PC-9 (cell line): Measurements from ENCODE around the gene CHST7. TPM values are rescaled to one million over a fixed set of nuclear protein-coding genes. Genes with fewer than 3 reads are reported as not detected.

Experiments used
- BruUV-seq: library from RNA; stranded (reverse); fragments of 400-500 nt; replicated peaks from 2 replicates; lab custom pipeline; 2021; lab: Mats Ljungman, UMichigan
- CTCF ChIA-PET: fragments of 300-600 bp; sonication (Branson Sonifier 250); formaldehyde crosslinking; loops from one replicate; lab custom pipeline; 2022; ENCODE audit warnings: antibody characterized with exemption; lab: Charles Lee
- POLR2A ChIA-PET: fragments of 300-600 bp; sonication (Branson Sonifier 250); formaldehyde crosslinking; loops from one replicate; lab custom pipeline; 2022; ENCODE audit warnings: antibody characterized with exemption; ENCODE audit not compliant: unreplicated experiment; lab: Charles Lee
- DNase-seq, 2 experiments: peaks; one replicate each; pipeline versions ENCODE4 v3.0.0 to v3.0.0-alpha.2; 2015 to 2022; ENCODE audit warnings: mixed read lengths in 1 of 2
- H2AFZ ChIP-seq: fragments of 200-600 bp; sonication (generic); 2 replicates; pipeline ENCODE4 v1.8.1; 2017; ENCODE audit warnings: antibody characterized with exemption
- H3F3A ChIP-seq: fragments of 200-600 bp; sonication (generic); 2 replicates; pipeline ENCODE4 v1.8.1; 2017; ENCODE audit warnings: antibody characterized with exemption, mild to moderate bottlenecking, low read depth; ENCODE audit not compliant: insufficient read depth
- H3K27ac ChIP-seq: fragments of 200-600 bp; sonication (generic); 2 replicates; pipeline ENCODE4 v1.6.1; 2016; ENCODE audit warnings: mixed run types
- H3K27me3 ChIP-seq: fragments of 200-600 bp; sonication (generic); 2 replicates; pipeline ENCODE4 v1.6.1; 2016; ENCODE audit warnings: low read depth, mixed run types; ENCODE audit not compliant: insufficient read depth
- H3K36me3 ChIP-seq: fragments of 200-600 bp; sonication (generic); 2 replicates; pipeline ENCODE4 v1.6.1; 2016; ENCODE audit warnings: low read depth, mixed run types
- H3K4me1 ChIP-seq: fragments of 200-600 bp; sonication (generic); replicated peaks from 2 replicates; pipeline ENCODE4 v1.6.1; 2016; ENCODE audit warnings: mixed run types; ENCODE audit not compliant: insufficient read depth
- H3K4me2 ChIP-seq: fragments of 200-600 bp; sonication (generic); 2 replicates; pipeline ENCODE4 v1.6.1; 2017; ENCODE audit warnings: mixed run types
- H3K4me3 ChIP-seq: fragments of 200-600 bp; sonication (generic); 2 replicates; pipeline ENCODE4 v1.6.1; 2016; ENCODE audit warnings: mixed run types
- H3K79me2 ChIP-seq: fragments of 200-600 bp; sonication (generic); 2 replicates; pipeline ENCODE4 v1.6.1; 2017; ENCODE audit warnings: low read depth, mixed run types
- H3K9me2 ChIP-seq: fragments of 200-600 bp; sonication (generic); 2 replicates; pipeline ENCODE4 v1.8.1; 2017; ENCODE audit warnings: mild to moderate bottlenecking; ENCODE audit not compliant: insufficient read depth
- H3K9me3 ChIP-seq: fragments of 200-600 bp; sonication (generic); 2 replicates; pipeline ENCODE4 v1.8.1; 2016; ENCODE audit warnings: low read depth; ENCODE audit not compliant: insufficient read depth
- H4K20me1 ChIP-seq: fragments of 200-600 bp; sonication (generic); 2 replicates; pipeline ENCODE4 v1.8.1; 2017; ENCODE audit not compliant: insufficient read depth
- CTCF ChIP-seq: fragments of 200-600 bp; sonication (generic); conservative IDR thresholded peaks from 2 replicates; pipeline ENCODE4 v1.6.1; 2017; ENCODE audit warnings: mixed run types, antibody characterized with exemption, mild to moderate bottlenecking, moderate library complexity
- EZH2 ChIP-seq: fragments of 200-600 bp; sonication (generic); IDR thresholded peaks from 2 replicates; pipeline ENCODE4 v1.8.0; 2017; ENCODE audit warnings: antibody characterized with exemption, low read depth
- intact Hi-C: fragments of 100-400 bp; cut with micrococcal nuclease; formaldehyde crosslinking; loops from one replicate; pipeline ENCODE4 v1.10.0; 2022; ENCODE audit not compliant: unreplicated experiment
- total RNA-seq: library from RNA; stranded (reverse); gene quantifications from 2 replicates; pipeline ENCODE4 v1.2.3, GENCODE V29; 2021

Gene CHST7
- total RNA-seq, 1 experiment from 2014 or later = 0.94 TPM

- H3K9me3 ChIP-seq = no peaks in the 10 kb centered on the region
- no peaks in the 10 kb centered on the region for H4K20me1 ChIP-seq
- no peaks in the 10 kb centered on the region for H3K9me2 ChIP-seq
- POLR2A ChIA-PET = no interaction called here
- no TSS peak for BruUV-seq
- intact Hi-C loops = no loop called here
- H3K4me1 ChIP-seq = no peaks in the 10 kb centered on the region
- no peaks in the 10 kb centered on the region for H3K79me2 ChIP-seq
- H3K27me3 ChIP-seq = no peaks in the 10 kb centered on the region
- no peak overlapping the region for H3K4me3 ChIP-seq
- no peak for TF ChIP-seq EZH2
- no peak for TF ChIP-seq CTCF
- CTCF ChIA-PET = no interaction called here
- no peaks in the 10 kb centered on the region for H3K36me3 ChIP-seq
- H2AFZ ChIP-seq = no peak overlapping the region
- DNase-seq = no peak
- H3K27ac ChIP-seq = no peak overlapping the region
- no peaks in the 10 kb centered on the region for H3F3A ChIP-seq
- no peak overlapping the region for H3K4me2 ChIP-seq
Measured at GRCh38 chrX:46643636-46644035, 70.1 kb downstream of the CHST7 start.

GRCh38 chrX:46645614-46646013, 72.0 kb downstream of the CHST7 start:
- H3K4me1 ChIP-seq = no peaks in the 10 kb centered on the region
- H3K4me2 ChIP-seq = no peak overlapping the region
- no peaks in the 10 kb centered on the region for H3F3A ChIP-seq
- BruUV-seq = no TSS peak
- no peaks in the 10 kb centered on the region for H3K36me3 ChIP-seq
- H3K9me2 ChIP-seq = no peaks in the 10 kb centered on the region
- CTCF ChIA-PET = no interaction called here
- no peak overlapping the region for H3K27ac ChIP-seq
- DNase-seq = no peak
- no peaks in the 10 kb centered on the region for H4K20me1 ChIP-seq
- intact Hi-C loops = no loop called here
- H3K79me2 ChIP-seq = no peaks in the 10 kb centered on the region
- no peak overlapping the region for H3K4me3 ChIP-seq
- H2AFZ ChIP-seq = no peak overlapping the region
- TF ChIP-seq EZH2 = no peak
- TF ChIP-seq CTCF = no peak
- POLR2A ChIA-PET = no interaction called here
- no peaks in the 10 kb centered on the region for H3K27me3 ChIP-seq
- no peaks in the 10 kb centered on the region for H3K9me3 ChIP-seq

GRCh38 chrX:46647251-46647650, 73.7 kb downstream of the CHST7 start:
- Histone ChIP-seq H3K79me2 (no peaks in the 10 kb centered on the region), H3F3A (no peaks in the 10 kb centered on the region), H3K4me1 (no peaks in the 10 kb centered on the region), H3K4me2 (no peak overlapping the region), H4K20me1 (no peaks in the 10 kb centered on the region), H3K27me3 (no peaks in the 10 kb centered on the region), H3K9me3 (no peaks in the 10 kb centered on the region), H3K36me3 (no peaks in the 10 kb centered on the region), H3K4me3 (no peak overlapping the region), H3K9me2 (no peaks in the 10 kb centered on the region), H2AFZ (no peak overlapping the region), H3K27ac (no peak overlapping the region)
- CTCF ChIA-PET = no interaction called here
- POLR2A ChIA-PET = no interaction called here
- no TSS peak for BruUV-seq
- TF ChIP-seq EZH2 (no peak), CTCF (no peak)
- no peak for DNase-seq
- intact Hi-C loops = no loop called here

Other genes with a start within 250 kb of the CHST7 start
- 3.9 and 4.0 TPM in 2 replicates for gene ZNF674, start 28.3 kb upstream of the CHST7 start, total RNA-seq
- gene SLC9A7, start 185.4 kb downstream of the CHST7 start, total RNA-seq = 20.2 and 20.9 TPM in 2 replicates